IPS-15b (cell line): ENCODE data around the gene IFT57.

Experiments used
- H3K27me3 ChIP-seq: one replicate; pipeline ENCODE4 v1.6.1; 2013; ENCODE audit warnings: low read length; ENCODE audit not compliant: control insufficient read depth, insufficient read depth
- H3K36me3 ChIP-seq: one replicate; pipeline ENCODE4 v1.6.1; 2013; ENCODE audit warnings: low read length; ENCODE audit not compliant: control insufficient read depth, insufficient read depth
- H3K4me1 ChIP-seq: one replicate; pipeline ENCODE4 v1.6.1; 2013; ENCODE audit warnings: mild to moderate bottlenecking, low read length; ENCODE audit not compliant: control insufficient read depth, insufficient read depth
- H3K4me3 ChIP-seq: one replicate; pipeline ENCODE4 v1.5.1; 2013; ENCODE audit warnings: low read depth, low read length
- H3K9ac ChIP-seq: one replicate; pipeline ENCODE4 v1.6.1; 2013; ENCODE audit warnings: low read depth, mild to moderate bottlenecking, low read length
- H3K9me3 ChIP-seq: one replicate; pipeline ENCODE4 v1.6.1; 2013; ENCODE audit warnings: mild to moderate bottlenecking, low read length; ENCODE audit not compliant: control insufficient read depth, insufficient read depth

IFT57 gene

DNA sequence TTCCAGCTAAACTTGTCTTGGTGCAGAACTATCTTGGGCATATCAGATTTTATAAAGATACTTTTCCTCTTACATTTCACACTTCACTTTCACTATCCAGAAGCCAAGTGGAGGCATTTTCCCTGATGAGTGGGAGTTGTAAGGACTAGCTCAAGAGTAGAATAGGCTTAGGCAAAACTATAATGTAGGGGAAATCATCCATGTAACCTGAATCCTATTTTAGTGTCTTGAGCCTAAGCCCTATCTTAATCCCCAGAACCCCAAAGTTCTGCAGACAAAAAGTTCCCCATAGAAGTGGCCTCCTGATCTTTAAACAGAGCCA is 89.2 kb downstream of the IFT57 start:
- Histone ChIP-seq H3K9ac (no peak overlapping the region), H3K36me3 (no peaks in the 10 kb centered on the region), H3K4me3 (no peak overlapping the region), H3K27me3 (peaks cover 2% of the 10 kb centered on the region), H3K4me1 (peaks cover 6% of the 10 kb centered on the region), H3K9me3 (no peaks in the 10 kb centered on the region)

DNA sequence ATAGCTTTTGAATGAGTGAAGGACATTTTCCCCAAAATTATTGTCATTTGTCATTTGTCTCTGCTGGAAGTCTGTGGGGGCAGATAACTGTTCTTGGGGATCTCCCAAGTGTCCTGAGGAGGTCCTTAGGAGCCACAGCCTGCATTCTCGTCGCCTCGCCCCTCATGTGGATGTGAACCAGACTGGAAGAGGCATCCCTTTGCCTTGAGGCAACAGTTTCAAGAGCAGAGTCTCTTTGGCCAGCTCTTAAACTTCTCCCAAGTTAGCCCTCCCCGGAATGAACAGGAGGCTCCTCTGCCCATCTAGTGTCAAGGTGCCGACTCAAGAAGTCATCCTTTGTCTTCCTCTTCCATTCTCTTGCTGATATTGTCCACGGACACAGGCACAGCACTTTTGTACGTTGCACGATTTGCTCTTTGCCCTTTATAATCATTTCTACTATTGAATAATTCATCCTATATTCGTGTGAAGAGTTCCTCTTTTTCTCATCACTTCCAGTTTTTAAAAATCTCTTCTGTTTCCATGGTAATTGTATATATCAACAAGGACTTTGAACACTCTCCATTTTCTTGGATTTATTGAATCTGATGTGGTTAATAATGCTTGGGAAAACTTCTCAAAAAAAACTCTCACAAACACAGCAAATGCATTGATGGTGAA is 90.6 kb downstream of the IFT57 start:
- Histone ChIP-seq H3K36me3 (no peaks in the 10 kb centered on the region), H3K9ac (no peak overlapping the region), H3K4me1 (peaks cover under 1% of the 10 kb centered on the region), H3K27me3 (peaks cover 2% of the 10 kb centered on the region), H3K4me3 (no peak overlapping the region), H3K9me3 (no peaks in the 10 kb centered on the region)

- Histone ChIP-seq H3K9me3 (no peaks in the 10 kb centered on the region), H3K36me3 (no peaks in the 10 kb centered on the region), H3K27me3 (peaks cover 2% of the 10 kb centered on the region), H3K4me3 (no peak overlapping the region), H3K4me1 (no peaks in the 10 kb centered on the region), H3K9ac (no peak overlapping the region)
These were observed 91.3 kb downstream of the IFT57 start for GRCh38 chr3:108130701-108131474.

- Histone ChIP-seq H3K4me3 (no peak overlapping the region), H3K9me3 (no peaks in the 10 kb centered on the region), H3K27me3 (peaks cover 2% of the 10 kb centered on the region), H3K9ac (no peak overlapping the region), H3K36me3 (no peaks in the 10 kb centered on the region), H3K4me1 (no peaks in the 10 kb centered on the region)
These were observed 92.0 kb downstream of the IFT57 start for GRCh38 chr3:108130236-108130635.

- H3K36me3 ChIP-seq: no peaks in the 10 kb centered on the region
- H3K4me1 ChIP-seq: peaks cover 3% of the 10 kb centered on the region
- peaks cover 2% of the 10 kb centered on the region for H3K27me3 ChIP-seq
- no peak overlapping the region for H3K9ac ChIP-seq
- no peak overlapping the region for H3K4me3 ChIP-seq
- H3K9me3 ChIP-seq: no peaks in the 10 kb centered on the region
These were observed 94.8 kb downstream of the IFT57 start for GRCh38 chr3:108127301-108127988.

DNA sequence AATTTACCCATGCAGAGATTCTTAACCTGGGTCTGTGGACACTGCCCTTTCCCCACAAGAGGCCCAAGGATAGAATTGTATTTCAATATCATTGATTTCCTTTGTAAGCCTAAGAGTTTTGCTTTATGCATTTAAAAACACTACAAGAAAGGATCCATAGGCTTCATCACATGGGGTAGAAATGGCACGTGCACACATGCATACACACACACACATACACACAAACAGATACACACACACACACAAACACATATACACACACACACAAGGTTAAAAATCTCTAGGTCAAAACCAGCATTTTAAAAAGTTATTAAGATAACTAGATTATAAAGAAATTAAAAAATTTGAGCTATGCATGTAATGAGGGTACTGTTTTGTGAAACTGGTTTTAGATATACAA is 95.9 kb downstream of the IFT57 start:
- no peak overlapping the region for H3K9ac ChIP-seq
- H3K27me3 ChIP-seq: peaks cover 2% of the 10 kb centered on the region
- H3K4me3 ChIP-seq: no peak overlapping the region
- no peaks in the 10 kb centered on the region for H3K9me3 ChIP-seq
- no peaks in the 10 kb centered on the region for H3K36me3 ChIP-seq
- H3K4me1 ChIP-seq: peaks cover 3% of the 10 kb centered on the region

DNA sequence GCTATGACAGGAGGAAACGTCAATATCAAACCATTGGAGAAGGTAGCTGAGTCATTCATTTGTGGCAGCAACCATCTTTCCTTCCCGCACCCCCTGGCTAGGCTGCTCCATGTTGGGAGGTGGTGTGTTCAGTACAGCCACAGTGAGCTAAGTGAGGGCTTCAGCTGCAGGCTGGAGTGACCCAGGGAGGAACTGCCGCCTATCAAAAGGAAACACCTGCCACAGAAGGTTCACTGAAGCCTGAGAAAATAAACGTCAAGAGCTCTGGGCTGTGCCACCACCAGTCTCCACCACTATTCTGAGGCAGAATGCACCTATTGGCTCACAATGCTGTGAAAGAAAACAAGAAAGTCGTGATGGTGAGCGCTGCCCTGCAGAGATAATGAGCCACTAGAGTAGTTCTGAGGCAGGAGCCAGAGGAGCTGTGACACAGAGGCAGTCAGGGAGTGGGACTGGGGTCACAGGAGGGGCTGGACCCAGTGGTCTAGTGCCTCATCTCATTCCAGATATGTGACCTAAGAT is 96.6 kb downstream of the IFT57 start:
- Histone ChIP-seq H3K36me3 (no peaks in the 10 kb centered on the region), H3K9me3 (no peaks in the 10 kb centered on the region), H3K27me3 (peaks cover 2% of the 10 kb centered on the region), H3K4me1 (peaks cover 3% of the 10 kb centered on the region), H3K4me3 (no peak overlapping the region), H3K9ac (no peak overlapping the region)

DNA sequence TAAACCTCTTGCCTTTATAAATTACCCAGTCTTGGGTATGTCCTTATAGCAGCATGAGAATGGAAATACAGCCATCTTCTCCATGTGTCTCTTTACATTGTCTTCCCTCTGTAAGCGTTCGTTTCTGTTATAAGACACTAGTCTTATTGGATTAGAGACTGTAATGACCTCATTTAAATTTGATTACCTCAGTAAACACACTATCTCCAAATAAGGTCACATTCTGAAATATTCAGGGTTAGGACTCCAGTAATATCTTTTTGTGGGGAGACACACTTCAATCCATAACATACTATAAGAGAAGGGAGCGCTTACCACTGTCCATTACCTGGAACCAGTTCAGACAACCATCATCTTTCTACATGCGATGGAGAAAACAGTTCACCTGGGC is 97.1 kb downstream of the IFT57 start:
- Histone ChIP-seq H3K27me3 (no peaks in the 10 kb centered on the region), H3K4me3 (no peak overlapping the region), H3K4me1 (peaks cover 3% of the 10 kb centered on the region), H3K36me3 (no peaks in the 10 kb centered on the region), H3K9me3 (no peaks in the 10 kb centered on the region), H3K9ac (no peak overlapping the region)

DNA sequence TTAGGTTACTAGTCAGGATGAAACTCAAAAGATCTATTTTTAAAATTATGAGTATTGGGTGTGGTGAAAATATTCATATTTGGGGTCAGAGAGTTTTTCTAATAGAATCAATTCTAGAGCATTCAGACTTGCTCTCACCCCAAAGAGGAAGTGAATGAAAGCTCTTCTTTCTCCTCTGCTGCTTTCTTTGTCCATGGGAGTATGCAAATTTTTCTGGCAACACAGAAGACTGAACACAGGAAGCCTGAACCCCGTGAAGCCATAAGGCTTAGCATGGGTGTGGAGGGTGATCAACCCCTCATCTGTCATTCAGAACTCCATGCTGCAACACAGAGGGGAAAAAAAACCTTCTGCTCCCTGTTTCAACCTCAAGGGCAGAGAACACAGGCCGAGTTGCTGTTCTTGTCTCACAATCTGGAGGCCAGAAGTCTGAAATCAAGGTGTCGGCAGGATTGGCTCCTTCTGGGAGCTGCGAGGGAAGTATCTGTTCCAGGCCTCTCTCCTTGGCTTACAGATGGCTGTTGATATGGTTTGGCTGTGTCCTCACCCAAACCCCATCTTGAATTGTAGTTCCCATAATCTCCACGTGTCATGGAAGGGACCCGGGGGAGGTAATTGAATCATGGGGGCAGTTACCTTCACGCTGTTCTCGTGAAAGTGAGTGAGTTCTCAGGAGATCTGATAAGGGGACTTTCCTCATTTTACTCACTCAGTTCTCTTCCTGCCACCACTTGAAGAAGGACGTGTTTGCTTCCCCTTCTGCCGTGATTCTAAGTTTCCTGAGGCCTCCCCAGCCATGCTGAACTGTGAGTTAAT is 97.7 kb downstream of the IFT57 start:
- H3K9me3 ChIP-seq: no peaks in the 10 kb centered on the region
- no peaks in the 10 kb centered on the region for H3K27me3 ChIP-seq
- H3K36me3 ChIP-seq: no peaks in the 10 kb centered on the region
- H3K4me3 ChIP-seq: no peak overlapping the region
- no peak overlapping the region for H3K9ac ChIP-seq
- H3K4me1 ChIP-seq: peaks cover 3% of the 10 kb centered on the region

- H3K9me3 ChIP-seq: no peaks in the 10 kb centered on the region
- H3K36me3 ChIP-seq: no peaks in the 10 kb centered on the region
- no peak overlapping the region for H3K9ac ChIP-seq
- H3K4me1 ChIP-seq: peaks cover 3% of the 10 kb centered on the region
- H3K27me3 ChIP-seq: no peaks in the 10 kb centered on the region
- H3K4me3 ChIP-seq: no peak overlapping the region
These were observed 98.9 kb downstream of the IFT57 start for GRCh38 chr3:108123326-108123725.

DNA sequence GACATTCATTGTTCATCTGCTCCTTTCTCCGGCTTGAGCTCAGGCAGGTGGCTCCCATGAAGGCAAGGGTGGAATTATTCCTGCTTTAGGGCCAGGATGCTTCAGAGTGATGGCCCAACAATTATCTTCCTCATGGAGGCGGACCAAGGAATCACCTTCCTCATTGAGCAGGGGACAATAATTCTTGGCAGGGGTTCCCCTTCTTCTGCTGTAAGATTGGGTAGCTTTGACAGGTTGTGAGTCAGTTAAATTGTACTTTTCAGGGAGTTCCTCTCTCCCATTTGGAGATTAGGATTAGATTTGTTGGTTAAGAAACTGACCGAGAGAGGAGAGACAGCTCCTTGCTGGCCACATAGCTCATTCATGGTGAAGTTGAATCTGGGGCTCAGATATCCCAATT is 99.9 kb downstream of the IFT57 start:
- no peak overlapping the region for H3K4me3 ChIP-seq
- H3K27me3 ChIP-seq: no peaks in the 10 kb centered on the region
- H3K36me3 ChIP-seq: no peaks in the 10 kb centered on the region
- H3K4me1 ChIP-seq: peaks cover 3% of the 10 kb centered on the region
- no peaks in the 10 kb centered on the region for H3K9me3 ChIP-seq
- H3K9ac ChIP-seq: no peak overlapping the region
